HL-60 (cell line): ENCODE data around the gene PITPNB.

Experiments
- DNase-seq, 2 experiments: peaks; one replicate each; pipeline ENCODE4 v3.0.0-alpha.2; 2010 to 2020; ENCODE audit warnings: low read depth in 1 of 2, low spot score in 1 of 2
- H3K27ac ChIP-seq: fragments of 250-450 bp; sonication (Bioruptor Pico); replicated peaks from 2 replicates; pipeline ENCODE4 v1.5.1; 2020; ENCODE audit warnings: mild to moderate bottlenecking, moderate library complexity
- H3K27me3 ChIP-seq: fragments of 250-450 bp; sonication (Bioruptor Pico); 2 replicates; pipeline ENCODE4 v1.5.1; 2021; ENCODE audit warnings: mild to moderate bottlenecking, moderate library complexity; ENCODE audit not compliant: insufficient read depth, poor library complexity, severe bottlenecking
- H3K4me3 ChIP-seq: replicated peaks from 2 replicates; pipeline ENCODE4 v1.5.1; 2011; ENCODE audit warnings: mild to moderate bottlenecking, control low read depth, low read length; ENCODE audit not compliant: insufficient read depth
- GABPA ChIP-seq: IDR thresholded peaks from 2 replicates; pipeline ENCODE4 v1.6.1; 2012; ENCODE audit warnings: low read depth
- POLR2AphosphoS5 ChIP-seq: IDR thresholded peaks from 2 replicates; pipeline ENCODE4 v1.6.1; 2012; ENCODE audit warnings: low read depth
- SPI1 ChIP-seq: IDR thresholded peaks from 2 replicates; pipeline ENCODE4 v1.6.1; 2012; ENCODE audit warnings: low read depth, mild to moderate bottlenecking, borderline replicate concordance
- TF ChIP-seq, protein P1 (sequence below): IDR thresholded peaks from one replicate; pipeline ENCODE4 v1.5.1; 2011; ENCODE audit warnings: low read length, control low read depth, inconsistent platforms; ENCODE audit not compliant: insufficient read depth
- TF ChIP-seq, protein P2 (sequence below): IDR thresholded peaks from 2 replicates; pipeline ENCODE4 v1.6.1; 2012; ENCODE audit warnings: low read depth; ENCODE audit not compliant: insufficient replicate concordance

Gene PITPNB

DNA sequence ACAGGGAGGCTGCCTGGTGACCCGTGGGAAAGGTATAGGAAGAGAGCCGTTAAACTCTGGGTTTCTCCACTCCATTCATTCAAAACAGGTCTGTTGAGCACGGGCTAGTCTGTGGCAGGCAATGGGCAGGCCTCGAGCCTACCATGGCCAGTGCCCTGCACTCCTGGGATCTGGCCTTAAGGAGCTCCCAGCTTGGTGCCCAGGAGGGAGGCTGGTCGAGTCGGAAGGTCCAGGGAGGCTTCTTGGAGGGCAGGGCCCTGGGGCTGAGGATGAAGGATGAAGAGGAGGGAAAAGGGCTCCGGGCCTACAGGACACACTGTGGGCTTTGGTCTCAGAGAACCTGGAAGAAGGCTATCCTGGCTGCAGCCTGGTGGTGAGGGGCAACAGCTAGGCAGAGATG is 75.6 kb downstream of the PITPNB start:
- no peak overlapping the region for H3K27ac ChIP-seq
- H3K27me3 ChIP-seq = no peaks in the 10 kb centered on the region
- TF ChIP-seq, protein P1, sequence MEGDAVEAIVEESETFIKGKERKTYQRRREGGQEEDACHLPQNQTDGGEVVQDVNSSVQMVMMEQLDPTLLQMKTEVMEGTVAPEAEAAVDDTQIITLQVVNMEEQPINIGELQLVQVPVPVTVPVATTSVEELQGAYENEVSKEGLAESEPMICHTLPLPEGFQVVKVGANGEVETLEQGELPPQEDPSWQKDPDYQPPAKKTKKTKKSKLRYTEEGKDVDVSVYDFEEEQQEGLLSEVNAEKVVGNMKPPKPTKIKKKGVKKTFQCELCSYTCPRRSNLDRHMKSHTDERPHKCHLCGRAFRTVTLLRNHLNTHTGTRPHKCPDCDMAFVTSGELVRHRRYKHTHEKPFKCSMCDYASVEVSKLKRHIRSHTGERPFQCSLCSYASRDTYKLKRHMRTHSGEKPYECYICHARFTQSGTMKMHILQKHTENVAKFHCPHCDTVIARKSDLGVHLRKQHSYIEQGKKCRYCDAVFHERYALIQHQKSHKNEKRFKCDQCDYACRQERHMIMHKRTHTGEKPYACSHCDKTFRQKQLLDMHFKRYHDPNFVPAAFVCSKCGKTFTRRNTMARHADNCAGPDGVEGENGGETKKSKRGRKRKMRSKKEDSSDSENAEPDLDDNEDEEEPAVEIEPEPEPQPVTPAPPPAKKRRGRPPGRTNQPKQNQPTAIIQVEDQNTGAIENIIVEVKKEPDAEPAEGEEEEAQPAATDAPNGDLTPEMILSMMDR = no peak
- TF ChIP-seq GABPA = no peak
- no peak for TF ChIP-seq POLR2AphosphoS5
- TF ChIP-seq SPI1 = no peak
- TF ChIP-seq, protein P2, sequence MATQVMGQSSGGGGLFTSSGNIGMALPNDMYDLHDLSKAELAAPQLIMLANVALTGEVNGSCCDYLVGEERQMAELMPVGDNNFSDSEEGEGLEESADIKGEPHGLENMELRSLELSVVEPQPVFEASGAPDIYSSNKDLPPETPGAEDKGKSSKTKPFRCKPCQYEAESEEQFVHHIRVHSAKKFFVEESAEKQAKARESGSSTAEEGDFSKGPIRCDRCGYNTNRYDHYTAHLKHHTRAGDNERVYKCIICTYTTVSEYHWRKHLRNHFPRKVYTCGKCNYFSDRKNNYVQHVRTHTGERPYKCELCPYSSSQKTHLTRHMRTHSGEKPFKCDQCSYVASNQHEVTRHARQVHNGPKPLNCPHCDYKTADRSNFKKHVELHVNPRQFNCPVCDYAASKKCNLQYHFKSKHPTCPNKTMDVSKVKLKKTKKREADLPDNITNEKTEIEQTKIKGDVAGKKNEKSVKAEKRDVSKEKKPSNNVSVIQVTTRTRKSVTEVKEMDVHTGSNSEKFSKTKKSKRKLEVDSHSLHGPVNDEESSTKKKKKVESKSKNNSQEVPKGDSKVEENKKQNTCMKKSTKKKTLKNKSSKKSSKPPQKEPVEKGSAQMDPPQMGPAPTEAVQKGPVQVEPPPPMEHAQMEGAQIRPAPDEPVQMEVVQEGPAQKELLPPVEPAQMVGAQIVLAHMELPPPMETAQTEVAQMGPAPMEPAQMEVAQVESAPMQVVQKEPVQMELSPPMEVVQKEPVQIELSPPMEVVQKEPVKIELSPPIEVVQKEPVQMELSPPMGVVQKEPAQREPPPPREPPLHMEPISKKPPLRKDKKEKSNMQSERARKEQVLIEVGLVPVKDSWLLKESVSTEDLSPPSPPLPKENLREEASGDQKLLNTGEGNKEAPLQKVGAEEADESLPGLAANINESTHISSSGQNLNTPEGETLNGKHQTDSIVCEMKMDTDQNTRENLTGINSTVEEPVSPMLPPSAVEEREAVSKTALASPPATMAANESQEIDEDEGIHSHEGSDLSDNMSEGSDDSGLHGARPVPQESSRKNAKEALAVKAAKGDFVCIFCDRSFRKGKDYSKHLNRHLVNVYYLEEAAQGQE = no peak
- H3K4me3 ChIP-seq = no peak overlapping the region
- no peak for DNase-seq

- no peak overlapping the region for H3K27ac ChIP-seq
- DNase-seq = no peak
- no peak for TF ChIP-seq POLR2AphosphoS5
- no peak for TF ChIP-seq GABPA
- TF ChIP-seq, protein P2 = no peak
- TF ChIP-seq, protein P1 = no peak
- TF ChIP-seq SPI1 = no peak
- H3K27me3 ChIP-seq = no peaks in the 10 kb centered on the region
- H3K4me3 ChIP-seq = no peak overlapping the region
These were observed 76.2 kb downstream of the PITPNB start for GRCh38 chr22:27842669-27843431.

- no peak overlapping the region for H3K4me3 ChIP-seq
- TF ChIP-seq GABPA = no peak
- TF ChIP-seq, protein P1 = no peak
- TF ChIP-seq SPI1 = no peak
- TF ChIP-seq POLR2AphosphoS5 = no peak
- TF ChIP-seq, protein P2 = no peak
- DNase-seq = no peak
- H3K27ac ChIP-seq = no peak overlapping the region
- no peaks in the 10 kb centered on the region for H3K27me3 ChIP-seq
These were observed 76.9 kb downstream of the PITPNB start for GRCh38 chr22:27842201-27842600.
